Stomach (tissue), 4 donors: ENCODE results near the gene COL23A1.

ENCODE experiments used
- EP300 ChIP-seq: sonication (generic); formaldehyde crosslinking; IDR thresholded peaks from one replicate; pipeline ENCODE4 v1.6.1; 2017; ENCODE audit warnings: antibody characterized with exemption
- TF ChIP-seq, protein P1 (sequence below), 7 experiments: fragments of 450-650 bp in 4 of 7; fragments of 200-600 bp in 3 of 7; sonication (generic) in 3 of 7; IDR thresholded peaks; one replicate each; pipeline ENCODE4 v1.5.1; 2016 to 2019; ENCODE audit warnings: antibody characterized with exemption in 7 of 7, control low read depth in 2 of 7, mild to moderate bottlenecking in 1 of 7

DNA sequence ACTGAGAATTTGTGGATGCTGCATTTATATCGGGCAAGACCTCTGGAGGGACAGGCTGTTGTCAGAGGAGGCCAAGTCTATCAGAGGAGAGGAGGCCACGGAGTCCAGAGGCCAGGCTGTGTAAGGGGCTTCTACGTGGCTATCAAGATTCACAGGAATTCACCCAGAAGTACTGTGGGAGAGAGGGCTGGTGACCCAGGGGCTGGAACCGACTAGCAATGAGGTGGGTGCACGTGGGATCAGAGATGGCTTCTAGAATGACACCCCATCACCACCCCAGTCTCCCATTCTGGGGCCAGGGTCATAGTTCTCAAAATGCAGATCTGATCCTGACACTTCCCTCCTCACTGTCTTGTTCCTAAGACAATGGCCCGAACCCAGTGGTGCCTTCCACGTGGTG lies 296.4 kb downstream of the COL23A1 start:
- TF ChIP-seq EP300 = no peak
- TF ChIP-seq, protein P1, sequence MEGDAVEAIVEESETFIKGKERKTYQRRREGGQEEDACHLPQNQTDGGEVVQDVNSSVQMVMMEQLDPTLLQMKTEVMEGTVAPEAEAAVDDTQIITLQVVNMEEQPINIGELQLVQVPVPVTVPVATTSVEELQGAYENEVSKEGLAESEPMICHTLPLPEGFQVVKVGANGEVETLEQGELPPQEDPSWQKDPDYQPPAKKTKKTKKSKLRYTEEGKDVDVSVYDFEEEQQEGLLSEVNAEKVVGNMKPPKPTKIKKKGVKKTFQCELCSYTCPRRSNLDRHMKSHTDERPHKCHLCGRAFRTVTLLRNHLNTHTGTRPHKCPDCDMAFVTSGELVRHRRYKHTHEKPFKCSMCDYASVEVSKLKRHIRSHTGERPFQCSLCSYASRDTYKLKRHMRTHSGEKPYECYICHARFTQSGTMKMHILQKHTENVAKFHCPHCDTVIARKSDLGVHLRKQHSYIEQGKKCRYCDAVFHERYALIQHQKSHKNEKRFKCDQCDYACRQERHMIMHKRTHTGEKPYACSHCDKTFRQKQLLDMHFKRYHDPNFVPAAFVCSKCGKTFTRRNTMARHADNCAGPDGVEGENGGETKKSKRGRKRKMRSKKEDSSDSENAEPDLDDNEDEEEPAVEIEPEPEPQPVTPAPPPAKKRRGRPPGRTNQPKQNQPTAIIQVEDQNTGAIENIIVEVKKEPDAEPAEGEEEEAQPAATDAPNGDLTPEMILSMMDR (IDR thresholded peaks at IDR 0.05) = no peak
